ENCODE results near the gene COPS3. TPM values are rescaled to one million over a fixed set of nuclear protein-coding genes. Genes with fewer than 3 reads are reported as not detected.

The COPS3 gene
- total RNA-seq, 1 donor from 2014 or later, result 89.4 TPM

- DNase-seq, result no peak
- intact Hi-C loops (cut with micrococcal nuclease), result no loop called here
- ATAC-seq, result no peak
These were observed 27.0 kb downstream of the COPS3 start for GRCh38 chr17:17254036-17254435.

- DNase-seq (no peak), ATAC-seq (no peak)
- intact Hi-C loops (cut with micrococcal nuclease), result no loop called here
These were observed 27.6 kb downstream of the COPS3 start for GRCh38 chr17:17253406-17253805.

GRCh38 chr17:17252149-17252661 lies 28.8 kb downstream of the COPS3 start:
- DNase-seq (no peak), ATAC-seq (no peak)
- intact Hi-C loops (cut with micrococcal nuclease), result no loop called here

GRCh38 chr17:17246879-17247278 lies 34.2 kb downstream of the COPS3 start:
- no peak for DNase-seq
- intact Hi-C loops (cut with micrococcal nuclease), result no loop called here
- no peak for ATAC-seq

GRCh38 chr17:17243163-17243562 lies 37.9 kb downstream of the COPS3 start:
- DNase-seq (no peak), ATAC-seq (no peak)
- intact Hi-C loops (cut with micrococcal nuclease), result no loop called here

- no peak for ATAC-seq
- DNase-seq, result no peak
- intact Hi-C loops (cut with micrococcal nuclease), result no loop called here
These were observed 38.8 kb downstream of the COPS3 start for GRCh38 chr17:17242246-17242645.

- DNase-seq, result no peak
- intact Hi-C loops (cut with micrococcal nuclease), result no loop called here
These were observed 39.4 kb downstream of the COPS3 start for GRCh38 chr17:17241656-17242055.

GRCh38 chr17:17239832-17240231 lies 41.2 kb downstream of the COPS3 start:
- intact Hi-C loops (cut with micrococcal nuclease), result no loop called here
- DNase-seq, result no peak
- ATAC-seq, result no peak

More at GRCh38 chr17:17241656-17242055, 39.4 kb downstream of the COPS3 start:
- no peak for ATAC-seq

- DNase-seq (peak; percentile 97), ATAC-seq (peak; percentile 95)
- intact Hi-C loops (cut with micrococcal nuclease), result no loop called here
These were observed 43.8 kb downstream of the COPS3 start, which contains the start of gene FLCN for GRCh38 chr17:17237026-17237799. FLCN (minus strand) TSS chr17:17237168; CDS start chr17:17228137, 9,031 bp downstream.

GRCh38 chr17:17236295-17237025 lies 44.6 kb downstream of the COPS3 start:
- DNase-seq, result no peak
- peak; percentile 17 for ATAC-seq
- intact Hi-C loops (cut with micrococcal nuclease), result no loop called here

- ATAC-seq, result peak; percentile 13
- intact Hi-C loops (cut with micrococcal nuclease), result no loop called here
- DNase-seq, result no peak
These were observed 45.6 kb downstream of the COPS3 start for GRCh38 chr17:17235212-17236174.

- ATAC-seq, result no peak
- intact Hi-C loops (cut with micrococcal nuclease), result no loop called here
- DNase-seq, result no peak
These were observed 48.8 kb downstream of the COPS3 start for GRCh38 chr17:17232303-17232621.

GRCh38 chr17:17231621-17232302 lies 49.3 kb downstream of the COPS3 start:
- DNase-seq, result no peak
- intact Hi-C loops (cut with micrococcal nuclease), result no loop called here

GRCh38 chr17:17229416-17230384 lies 51.3 kb downstream of the COPS3 start:
- ATAC-seq, result no peak
- no peak for DNase-seq
- intact Hi-C loops (cut with micrococcal nuclease), result no loop called here

More at GRCh38 chr17:17231621-17232302, 49.3 kb downstream of the COPS3 start:
- no peak for ATAC-seq

GRCh38 chr17:17228521-17229279 lies 52.3 kb downstream of the COPS3 start:
- intact Hi-C loops (cut with micrococcal nuclease), result no loop called here
- DNase-seq (peak; percentile 53), ATAC-seq (peak; percentile 39)

- peak; percentile 79 for DNase-seq
These were observed 53.2 kb downstream of the COPS3 start for GRCh38 chr17:17227608-17228520.

More at GRCh38 chr17:17227608-17228520, 53.2 kb downstream of the COPS3 start:
- intact Hi-C loops (cut with micrococcal nuclease), result no loop called here
- peak; percentile 93 for ATAC-seq
